Activated T-helper 1 cell treated with anti-CD3 and anti-CD28 coated beads, Interleukin-2, amount 50 U/mL, for 16 hours (primary cell): ENCODE data around the gene FOXO1.
A peak's percentile ranks its signal among the peaks of the same experiment; 100 is the strongest.
"Not testable (repeated sequence)": the region's sequence is repeated elsewhere in the genome, so short reads cannot be mapped to it uniquely, and the experiment has no call there.

Experiments used
- DNase-seq, 2 donors: peaks; one replicate each; pipeline ENCODE4 v3.0.0-alpha.2; 2020; ENCODE audit warnings: low read depth in 1 of 2, low spot score in 1 of 2

The FOXO1 gene

GRCh38 chr13:40666045-40666932 lies at the start of gene FOXO1:
Gene FOXO1, minus strand, starts transcription at chr13:40666641. Its CDS starts 429 bp downstream, at chr13:40666212.
- peak; percentile 80 to 85 for DNase-seq

- DNase-seq, result not testable (repeated sequence)
Measured at GRCh38 chr13:40714433-40714832, 48.0 kb upstream of the FOXO1 start.

- DNase-seq, result no peak
Measured at GRCh38 chr13:40706439-40706838, 40.0 kb upstream of the FOXO1 start.

- DNase-seq, result no peak
Measured at GRCh38 chr13:40697711-40698110, 31.3 kb upstream of the FOXO1 start.

GRCh38 chr13:40694426-40694825 lies 28.0 kb upstream of the FOXO1 start:
- DNase-seq, result no peak

GRCh38 chr13:40692946-40693345 lies 26.5 kb upstream of the FOXO1 start:
- DNase-seq, result no peak

- no peak for DNase-seq
Measured at GRCh38 chr13:40688781-40689180, 22.3 kb upstream of the FOXO1 start.

GRCh38 chr13:40682449-40683240 lies 16.2 kb upstream of the FOXO1 start:
- DNase-seq, result no peak

GRCh38 chr13:40681341-40682146 lies 15.1 kb upstream of the FOXO1 start:
- DNase-seq, result no peak

GRCh38 chr13:40680659-40681323 lies 14.3 kb upstream of the FOXO1 start:
- no peak for DNase-seq

GRCh38 chr13:40679480-40679985 lies 13.1 kb upstream of the FOXO1 start:
- no peak for DNase-seq

- DNase-seq, result no peak
Measured at GRCh38 chr13:40677064-40677463, 10.6 kb upstream of the FOXO1 start.

- no peak for DNase-seq
Measured at GRCh38 chr13:40676007-40676406, 9.6 kb upstream of the FOXO1 start.

- DNase-seq, result no peak
Measured at GRCh38 chr13:40673414-40673813, 7.0 kb upstream of the FOXO1 start.

GRCh38 chr13:40672765-40673397 lies 6.4 kb upstream of the FOXO1 start:
- DNase-seq, result no peak

- no peak for DNase-seq
Measured at GRCh38 chr13:40671956-40672764, 5.7 kb upstream of the FOXO1 start.

GRCh38 chr13:40670307-40670706 lies 3.9 kb upstream of the FOXO1 start:
- DNase-seq, result no peak

- DNase-seq, result no peak
Measured at GRCh38 chr13:40668335-40668734, 1.9 kb upstream of the FOXO1 start.

GRCh38 chr13:40667622-40667978 lies 1.2 kb upstream of the FOXO1 start:
- no peak for DNase-seq
